ENCODE results near the gene LTO1. TPM values are rescaled to one million over a fixed set of nuclear protein-coding genes. Genes with fewer than 3 reads are reported as not detected.

LTO1 gene
- total RNA-seq, 4 donors from 2014 or later, result 13.3 to 35.2 (median 22.8) TPM

DNA sequence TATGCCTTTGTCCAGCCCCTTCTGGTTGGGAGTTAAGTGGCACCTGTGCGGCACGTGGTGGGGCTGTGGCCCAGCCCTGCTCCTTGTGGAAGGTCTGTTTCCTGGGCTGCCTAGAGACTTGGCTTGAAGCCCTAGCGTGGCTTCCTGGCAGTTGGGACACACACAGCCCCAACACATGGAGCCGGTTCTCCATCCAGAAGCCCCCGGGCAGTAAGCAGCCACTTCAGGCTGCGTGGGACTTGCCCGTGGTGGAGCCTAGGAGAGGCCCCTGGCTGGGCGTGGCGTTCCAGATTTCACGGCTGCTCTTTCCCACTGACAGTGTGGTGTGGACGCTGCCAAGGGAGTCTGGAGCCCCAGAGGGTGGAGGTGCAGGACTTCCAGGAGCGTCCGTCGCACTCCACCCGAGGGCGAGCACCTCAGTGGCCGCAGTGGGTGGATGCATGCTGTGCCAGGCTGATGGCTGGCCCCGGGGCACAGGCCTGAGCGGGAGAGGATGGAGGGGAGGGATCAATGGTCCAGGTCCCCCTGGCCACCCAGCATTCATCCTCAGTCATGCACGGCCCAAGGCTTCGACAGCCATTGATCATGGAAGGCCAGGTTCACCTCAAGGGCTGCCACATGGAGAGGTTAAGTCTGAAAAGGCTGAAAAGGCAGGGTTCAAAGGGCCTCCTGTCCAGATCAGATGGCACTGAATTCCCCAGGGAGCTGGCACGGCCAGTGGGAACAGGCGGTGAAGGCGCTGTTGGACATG, 24.9 kb downstream of the LTO1 start:
- TF ChIP-seq, protein P1, sequence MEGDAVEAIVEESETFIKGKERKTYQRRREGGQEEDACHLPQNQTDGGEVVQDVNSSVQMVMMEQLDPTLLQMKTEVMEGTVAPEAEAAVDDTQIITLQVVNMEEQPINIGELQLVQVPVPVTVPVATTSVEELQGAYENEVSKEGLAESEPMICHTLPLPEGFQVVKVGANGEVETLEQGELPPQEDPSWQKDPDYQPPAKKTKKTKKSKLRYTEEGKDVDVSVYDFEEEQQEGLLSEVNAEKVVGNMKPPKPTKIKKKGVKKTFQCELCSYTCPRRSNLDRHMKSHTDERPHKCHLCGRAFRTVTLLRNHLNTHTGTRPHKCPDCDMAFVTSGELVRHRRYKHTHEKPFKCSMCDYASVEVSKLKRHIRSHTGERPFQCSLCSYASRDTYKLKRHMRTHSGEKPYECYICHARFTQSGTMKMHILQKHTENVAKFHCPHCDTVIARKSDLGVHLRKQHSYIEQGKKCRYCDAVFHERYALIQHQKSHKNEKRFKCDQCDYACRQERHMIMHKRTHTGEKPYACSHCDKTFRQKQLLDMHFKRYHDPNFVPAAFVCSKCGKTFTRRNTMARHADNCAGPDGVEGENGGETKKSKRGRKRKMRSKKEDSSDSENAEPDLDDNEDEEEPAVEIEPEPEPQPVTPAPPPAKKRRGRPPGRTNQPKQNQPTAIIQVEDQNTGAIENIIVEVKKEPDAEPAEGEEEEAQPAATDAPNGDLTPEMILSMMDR (IDR thresholded peaks at IDR 0.05; ENCODE audit: low read depth), result no peak

DNA sequence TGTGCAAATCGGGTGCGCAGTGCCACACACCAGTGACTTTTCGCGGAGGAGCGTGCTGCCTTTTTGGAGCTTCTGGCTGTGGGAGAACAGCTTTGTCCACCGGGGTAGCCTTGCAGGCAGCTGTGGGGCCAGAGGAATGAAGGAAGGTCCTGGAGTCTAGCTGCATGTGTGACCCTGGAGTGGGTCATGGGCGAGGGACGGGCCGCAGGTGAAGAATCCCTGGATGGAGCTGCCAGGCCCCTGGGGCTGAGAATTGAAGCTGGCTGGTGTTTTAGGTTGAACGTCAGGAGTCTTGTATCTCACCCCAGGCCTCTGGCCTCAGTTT, 25.6 kb downstream of the LTO1 start:
- TF ChIP-seq, protein P1 (IDR thresholded peaks at IDR 0.05; ENCODE audit: low read depth), result no peak

DNA sequence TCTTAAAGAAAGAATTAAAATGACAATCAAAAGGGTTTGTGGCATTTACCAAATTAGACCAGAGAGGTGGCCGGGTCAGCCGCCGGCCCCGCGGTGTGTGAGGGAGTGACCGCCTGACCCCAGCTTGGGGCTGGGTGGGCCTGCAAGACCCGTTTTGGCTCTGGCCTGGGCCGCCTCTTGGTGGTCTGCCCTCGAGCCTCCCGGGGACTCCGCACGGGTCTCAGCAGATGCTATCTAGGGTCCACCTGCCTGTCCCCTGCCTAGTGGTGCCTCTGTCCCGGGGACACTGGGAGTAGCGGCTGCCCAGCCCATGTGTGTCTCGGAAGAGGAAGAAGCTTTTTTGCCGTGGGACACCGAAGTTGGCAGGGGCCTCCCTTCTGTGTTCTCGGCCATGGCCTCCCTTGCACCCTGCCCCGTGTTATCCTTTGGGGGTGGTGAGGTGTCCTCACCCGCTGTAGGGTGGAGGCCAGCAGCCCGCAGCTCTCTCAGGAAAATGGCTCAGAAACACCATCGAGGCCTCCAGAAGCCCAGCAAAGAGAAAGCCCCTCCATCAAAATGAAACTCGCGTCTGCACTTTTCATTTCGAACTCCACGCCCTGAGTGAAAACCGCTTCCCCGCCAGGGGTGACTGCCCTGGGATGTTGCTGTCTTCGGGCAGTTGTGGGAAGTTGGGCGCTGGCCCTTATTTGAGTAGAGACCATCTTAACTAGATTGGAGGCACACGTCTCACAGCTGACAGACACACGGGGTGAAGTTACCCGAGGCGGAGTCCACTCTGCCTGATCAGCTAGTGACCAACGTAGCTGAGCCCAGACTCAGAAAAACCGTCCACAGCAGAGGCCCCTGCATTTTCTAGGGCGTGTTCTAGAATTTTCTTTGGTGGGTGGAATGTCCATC, 26.2 kb downstream of the LTO1 start:
- TF ChIP-seq, protein P1 (IDR thresholded peaks at IDR 0.05; ENCODE audit: low read depth), result no peak

DNA sequence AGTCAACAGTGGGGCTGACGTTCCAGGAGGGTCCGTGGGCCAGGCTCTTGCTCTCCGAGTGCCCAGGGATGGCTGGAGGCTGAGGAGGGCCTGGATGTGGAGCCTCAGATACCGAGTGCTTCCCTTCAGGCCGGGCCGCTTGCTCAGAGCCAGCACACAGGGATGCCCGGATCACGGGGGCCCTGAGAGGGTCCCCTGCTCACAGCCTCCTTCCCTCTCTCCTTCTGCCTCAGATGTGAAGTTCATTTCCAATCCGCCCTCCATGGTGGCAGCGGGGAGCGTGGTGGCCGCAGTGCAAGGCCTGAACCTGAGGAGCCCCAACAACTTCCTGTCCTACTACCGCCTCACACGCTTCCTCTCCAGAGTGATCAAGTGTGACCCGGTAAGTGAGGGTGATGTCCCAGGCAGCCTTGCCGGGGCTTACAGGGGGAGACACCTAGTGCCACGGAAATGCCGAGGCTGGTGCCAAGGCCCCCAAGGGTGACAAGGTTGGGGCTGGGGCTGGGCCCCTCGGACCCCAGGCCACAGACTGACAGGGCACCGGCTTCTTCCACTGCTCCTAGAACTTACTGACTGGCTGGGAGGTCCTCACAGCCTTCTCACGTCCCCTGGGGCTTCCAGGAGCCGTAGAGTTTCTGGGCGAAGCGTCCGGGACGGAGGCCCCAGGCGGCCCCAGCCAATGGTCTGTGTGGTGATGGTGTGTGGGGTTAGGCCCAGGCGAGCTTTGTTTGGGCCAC, 27.2 kb downstream of the LTO1 start:
- TF ChIP-seq, protein P1 (IDR thresholded peaks at IDR 0.05; ENCODE audit: low read depth), result no peak

DNA sequence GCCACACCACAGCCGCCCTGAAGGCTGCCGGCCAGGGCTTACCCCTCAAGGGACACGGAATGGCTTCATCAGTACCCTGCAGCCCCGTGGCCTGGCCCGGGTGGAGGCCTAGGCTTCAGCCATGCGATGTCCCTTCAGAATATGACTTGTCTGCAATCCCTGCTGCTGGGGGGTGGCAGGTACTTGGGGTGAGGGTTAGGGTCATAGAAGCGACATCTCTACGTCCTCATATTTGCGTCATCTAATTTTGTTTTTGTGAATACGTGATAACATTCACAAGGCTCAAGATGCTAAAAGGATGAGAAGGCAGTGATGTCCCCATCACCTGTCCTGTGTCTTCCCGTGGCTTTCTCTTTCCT, 27.8 kb downstream of the LTO1 start:
- TF ChIP-seq, protein P1 (IDR thresholded peaks at IDR 0.05; ENCODE audit: low read depth), result no peak

DNA sequence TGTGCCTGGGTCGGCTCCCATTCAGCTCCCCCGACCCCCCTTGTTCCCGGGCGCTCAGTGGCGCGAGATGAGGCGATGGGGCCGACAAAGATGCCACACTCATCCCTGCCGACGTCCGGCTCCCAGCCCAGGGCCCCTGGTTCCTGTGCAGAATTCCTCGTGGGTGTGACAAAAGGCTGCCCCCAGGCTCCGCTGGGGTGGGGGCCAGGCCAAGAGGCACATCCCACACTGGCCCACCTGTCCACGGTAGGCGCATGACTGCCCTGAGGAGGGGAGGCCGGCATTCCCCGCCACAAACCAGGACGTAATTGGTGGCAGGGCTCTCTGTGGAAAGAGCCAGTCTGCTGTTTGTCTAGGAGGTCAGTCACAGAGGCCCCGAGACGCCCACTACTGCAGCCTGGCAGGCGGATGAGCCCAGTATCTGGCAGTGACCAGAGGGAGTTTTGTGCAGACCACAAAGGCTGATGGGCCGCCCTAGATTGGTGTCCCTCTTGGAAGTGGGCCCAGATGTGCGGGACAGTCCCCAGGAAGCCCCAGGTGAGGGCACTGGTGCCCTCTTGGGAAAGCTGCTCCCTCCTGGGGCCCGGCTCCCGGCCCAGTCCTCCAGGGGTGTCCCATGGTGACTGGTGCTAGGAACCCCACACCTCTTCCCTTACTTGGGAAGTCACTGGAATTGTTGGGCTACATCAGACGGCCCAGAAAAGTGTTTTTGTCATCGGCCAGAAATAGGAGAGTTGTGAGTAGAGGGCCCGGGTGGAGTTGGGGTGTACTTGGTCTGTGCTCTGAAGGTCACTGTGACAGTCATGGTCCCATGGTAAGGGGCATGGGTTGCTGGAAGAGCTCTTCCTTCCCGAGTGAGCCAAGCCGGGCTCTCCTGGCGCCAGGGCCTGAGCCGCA, 28.4 kb downstream of the LTO1 start:
- TF ChIP-seq, protein P1 (IDR thresholded peaks at IDR 0.05; ENCODE audit: low read depth), result no peak
